ENCODE measurements around the gene RASSF3. TPM values are rescaled to one million over a fixed set of nuclear protein-coding genes. Genes with fewer than 3 reads are reported as not detected.

RASSF3 gene
- total RNA-seq, 1 experiment from 2014 or later = 13.4 TPM

DNA sequence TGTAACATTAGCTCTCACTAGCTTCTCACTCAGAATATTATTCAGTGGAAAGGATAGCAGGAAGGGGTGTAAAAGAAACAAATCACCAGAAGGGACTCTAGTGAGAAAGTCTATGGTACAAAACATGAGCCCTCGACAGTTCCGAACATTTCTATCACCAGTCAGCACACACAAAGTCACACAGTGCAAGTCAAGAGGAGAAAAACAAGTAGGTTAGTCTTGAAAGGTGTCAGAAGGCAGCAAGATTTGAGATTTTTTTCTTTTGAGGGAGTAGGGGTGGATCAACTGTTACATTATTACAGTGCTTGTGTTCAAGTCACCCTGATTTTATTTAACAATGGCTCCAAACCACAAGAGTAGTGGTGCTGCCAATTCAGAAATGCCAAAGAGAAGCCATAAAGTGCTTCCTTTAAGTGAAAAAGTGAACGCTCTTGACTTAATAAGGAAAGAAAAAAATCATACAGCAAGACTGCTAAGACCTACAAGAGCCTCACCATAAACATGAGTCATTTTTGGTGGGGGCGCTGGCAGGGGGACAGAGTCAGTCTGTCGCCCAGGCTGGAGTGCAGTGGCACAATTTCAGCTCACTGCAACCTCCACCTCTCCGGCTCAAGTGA, 106.7 kb downstream of the RASSF3 start:
- Histone ChIP-seq H3K4me3 (ENCODE audit: low read length) (no peak overlapping the region), H2AFZ (ENCODE audit: low read length) (no peak overlapping the region), H3F3A (ENCODE audit: low read length, unreplicated experiment) (no peaks in the 10 kb centered on the region), H3K9me3 (ENCODE audit: low read length) (no peaks in the 10 kb centered on the region), H3K9ac (ENCODE audit: low read length) (no peak overlapping the region), H3K27me3 (ENCODE audit: low read length) (no peaks in the 10 kb centered on the region), H3K27ac (ENCODE audit: low read length) (no peak overlapping the region), H3K9me2 (replicated peaks; ENCODE audit: low read length) (no peaks in the 10 kb centered on the region), H4K20me1 (ENCODE audit: low read length) (no peaks in the 10 kb centered on the region), H3K4me2 (ENCODE audit: low read length) (no peak overlapping the region), H3K4me1 (ENCODE audit: insufficient read depth, low read length) (no peaks in the 10 kb centered on the region), H3K79me2 (ENCODE audit: low read length) (no peaks in the 10 kb centered on the region), H3K36me3 (ENCODE audit: low read depth, low read length) (peaks cover 29% of the 10 kb centered on the region)
- ChIA-PET CTCF (no interaction called here), POLR2A (ENCODE audit: unreplicated experiment) (no interaction called here)
- ATAC-seq = no peak
- DNase-seq = no peak
- TF ChIP-seq, protein P1, sequence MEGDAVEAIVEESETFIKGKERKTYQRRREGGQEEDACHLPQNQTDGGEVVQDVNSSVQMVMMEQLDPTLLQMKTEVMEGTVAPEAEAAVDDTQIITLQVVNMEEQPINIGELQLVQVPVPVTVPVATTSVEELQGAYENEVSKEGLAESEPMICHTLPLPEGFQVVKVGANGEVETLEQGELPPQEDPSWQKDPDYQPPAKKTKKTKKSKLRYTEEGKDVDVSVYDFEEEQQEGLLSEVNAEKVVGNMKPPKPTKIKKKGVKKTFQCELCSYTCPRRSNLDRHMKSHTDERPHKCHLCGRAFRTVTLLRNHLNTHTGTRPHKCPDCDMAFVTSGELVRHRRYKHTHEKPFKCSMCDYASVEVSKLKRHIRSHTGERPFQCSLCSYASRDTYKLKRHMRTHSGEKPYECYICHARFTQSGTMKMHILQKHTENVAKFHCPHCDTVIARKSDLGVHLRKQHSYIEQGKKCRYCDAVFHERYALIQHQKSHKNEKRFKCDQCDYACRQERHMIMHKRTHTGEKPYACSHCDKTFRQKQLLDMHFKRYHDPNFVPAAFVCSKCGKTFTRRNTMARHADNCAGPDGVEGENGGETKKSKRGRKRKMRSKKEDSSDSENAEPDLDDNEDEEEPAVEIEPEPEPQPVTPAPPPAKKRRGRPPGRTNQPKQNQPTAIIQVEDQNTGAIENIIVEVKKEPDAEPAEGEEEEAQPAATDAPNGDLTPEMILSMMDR (conservative IDR thresholded peaks at IDR 0.05; ENCODE audit: low read depth, low read length) = no peak
- TF ChIP-seq EZH2 (IDR thresholded peaks at IDR 0.05; ENCODE audit: low read length, unreplicated experiment) (no peak), EZH2phosphoT487 (IDR thresholded peaks at IDR 0.05; ENCODE audit: borderline replicate concordance, low read length) (no peak)
- no TSS peak for BruUV-seq (replicated peaks)
- intact Hi-C loops (cut with micrococcal nuclease) = no loop called here

DNA sequence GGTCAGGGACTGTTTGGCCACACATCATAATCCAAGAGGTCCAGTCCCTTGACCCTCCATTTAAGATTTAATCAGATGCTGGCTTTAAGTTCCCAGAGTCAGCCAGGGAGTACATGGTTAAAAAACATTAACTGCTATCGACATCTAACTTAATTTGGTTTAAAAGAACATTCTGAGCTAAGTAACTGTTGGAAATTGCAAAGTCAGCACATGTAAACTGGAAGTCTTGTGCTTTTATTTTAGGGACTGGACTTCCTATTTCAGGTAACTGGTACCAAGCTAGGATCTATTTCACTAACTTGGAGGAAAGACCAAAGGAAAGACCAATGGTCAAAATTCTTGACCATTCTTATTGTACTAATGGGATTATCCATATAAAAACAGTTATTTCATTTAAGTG, 108.4 kb downstream of the RASSF3 start:
- Histone ChIP-seq H3K4me2 (ENCODE audit: low read length) (no peak overlapping the region), H4K20me1 (ENCODE audit: low read length) (no peaks in the 10 kb centered on the region), H3K27ac (ENCODE audit: low read length) (no peak overlapping the region), H3K4me1 (ENCODE audit: insufficient read depth, low read length) (no peaks in the 10 kb centered on the region), H3K27me3 (ENCODE audit: low read length) (no peaks in the 10 kb centered on the region), H3K36me3 (ENCODE audit: low read depth, low read length) (peaks cover 35% of the 10 kb centered on the region), H3K9me3 (ENCODE audit: low read length) (no peaks in the 10 kb centered on the region), H3K79me2 (ENCODE audit: low read length) (no peaks in the 10 kb centered on the region), H3K4me3 (ENCODE audit: low read length) (no peak overlapping the region), H3F3A (ENCODE audit: low read length, unreplicated experiment) (no peaks in the 10 kb centered on the region), H3K9me2 (replicated peaks; ENCODE audit: low read length) (no peaks in the 10 kb centered on the region), H2AFZ (ENCODE audit: low read length) (no peak overlapping the region), H3K9ac (ENCODE audit: low read length) (no peak overlapping the region)
- TF ChIP-seq, protein P1 (conservative IDR thresholded peaks at IDR 0.05; ENCODE audit: low read depth, low read length) = no peak
- TF ChIP-seq EZH2phosphoT487 (IDR thresholded peaks at IDR 0.05; ENCODE audit: borderline replicate concordance, low read length) (no peak), EZH2 (IDR thresholded peaks at IDR 0.05; ENCODE audit: low read length, unreplicated experiment) (no peak)
- no TSS peak for BruUV-seq (replicated peaks)
- no peak for ATAC-seq
- intact Hi-C loops (cut with micrococcal nuclease) = no loop called here
- CTCF ChIA-PET = interaction anchor here (0.6 kb wide), 1 partner anchor 228 kb away, joined by 3 read pairs; no protein-coding TSS in a partner anchor
- no peak for DNase-seq
- POLR2A ChIA-PET (ENCODE audit: unreplicated experiment) = no interaction called here

DNA sequence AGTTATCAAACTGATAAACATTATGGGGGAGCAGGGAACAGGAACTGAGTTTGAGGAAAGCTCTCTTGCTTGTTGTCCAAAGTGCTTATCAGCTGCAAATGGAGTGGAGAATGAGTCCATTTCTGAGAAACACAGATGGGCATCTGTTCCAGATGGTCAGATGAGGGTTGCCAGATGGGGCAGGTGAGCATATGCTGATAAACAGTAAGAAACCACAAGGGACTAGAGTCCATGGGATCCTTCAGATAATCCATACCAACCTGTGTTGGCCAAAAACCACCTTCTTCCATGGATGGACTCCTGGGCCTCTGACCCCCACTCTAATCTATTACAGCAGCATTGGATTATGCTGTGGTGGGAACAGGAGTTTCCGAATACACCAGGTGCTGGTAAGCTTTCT, 110.6 kb downstream of the RASSF3 start:
- Histone ChIP-seq H3K27me3 (ENCODE audit: low read length) (no peaks in the 10 kb centered on the region), H3K9ac (ENCODE audit: low read length) (no peak overlapping the region), H3K4me1 (ENCODE audit: insufficient read depth, low read length) (no peaks in the 10 kb centered on the region), H3F3A (ENCODE audit: low read length, unreplicated experiment) (no peaks in the 10 kb centered on the region), H4K20me1 (ENCODE audit: low read length) (no peaks in the 10 kb centered on the region), H3K79me2 (ENCODE audit: low read length) (no peaks in the 10 kb centered on the region), H3K9me2 (replicated peaks; ENCODE audit: low read length) (no peaks in the 10 kb centered on the region), H3K4me2 (ENCODE audit: low read length) (no peak overlapping the region), H2AFZ (ENCODE audit: low read length) (no peak overlapping the region), H3K9me3 (ENCODE audit: low read length) (no peaks in the 10 kb centered on the region), H3K36me3 (ENCODE audit: low read depth, low read length) (peaks cover 33% of the 10 kb centered on the region), H3K4me3 (ENCODE audit: low read length) (no peak overlapping the region), H3K27ac (ENCODE audit: low read length) (no peak overlapping the region)
- POLR2A ChIA-PET (ENCODE audit: unreplicated experiment) = no interaction called here
- CTCF ChIA-PET = no interaction called here
- DNase-seq = no peak
- intact Hi-C loops (cut with micrococcal nuclease) = no loop called here
- TF ChIP-seq, protein P1 (conservative IDR thresholded peaks at IDR 0.05; ENCODE audit: low read depth, low read length) = no peak
- TF ChIP-seq EZH2 (IDR thresholded peaks at IDR 0.05; ENCODE audit: low read length, unreplicated experiment) (no peak), EZH2phosphoT487 (IDR thresholded peaks at IDR 0.05; ENCODE audit: borderline replicate concordance, low read length) (no peak)
- BruUV-seq (replicated peaks) = no TSS peak
- ATAC-seq = no peak
